Nephron progenitor cell (in vitro differentiated cells): ENCODE data around the gene DYNC2I2.
A peak's percentile ranks its signal among the peaks of the same experiment; 100 is the strongest.

ENCODE experiments used
- DNase-seq: peaks from one replicate; pipeline ENCODE4 v3.0.0; 2021
- H3K27ac Mint-ChIP-seq: 2 replicates; pipeline ENCODE4 v1.8.0; 2021; ENCODE audit warnings: mild to moderate bottlenecking, moderate library complexity, mixed read lengths
- H3K27me3 Mint-ChIP-seq: 2 replicates; pipeline ENCODE4 v1.8.0; 2021; ENCODE audit warnings: mild to moderate bottlenecking, low read depth, mixed read lengths; ENCODE audit not compliant: poor library complexity
- H3K36me3 Mint-ChIP-seq: 2 replicates; pipeline ENCODE4 v1.8.0; 2021; ENCODE audit warnings: low read depth, mixed read lengths
- H3K4me1 Mint-ChIP-seq: 2 replicates; pipeline ENCODE4 v1.8.0; 2021; ENCODE audit warnings: mixed read lengths
- H3K4me3 Mint-ChIP-seq: 2 replicates; pipeline ENCODE4 v1.8.0; 2021; ENCODE audit warnings: mild to moderate bottlenecking, moderate library complexity, mixed read lengths
- H3K9me3 Mint-ChIP-seq: 2 replicates; pipeline ENCODE4 v1.8.0; 2021; ENCODE audit warnings: mild to moderate bottlenecking, moderate library complexity, mixed read lengths
- CTCF ChIP-seq: fragments of 200-600 bp; sonication (generic); IDR thresholded peaks from 2 replicates; pipeline ENCODE4 v1.5.0; 2021; ENCODE audit warnings: antibody characterized with exemption

The DYNC2I2 gene

GRCh38 chr9:128611600-128612394 lies 44.9 kb downstream of the DYNC2I2 start:
- Mint-ChIP-seq H3K36me3 (peaks cover 59% of the 10 kb centered on the region), H3K27ac (no peak overlapping the region), H3K4me3 (no peak overlapping the region), H3K4me1 (no peaks in the 10 kb centered on the region), H3K27me3 (no peaks in the 10 kb centered on the region), H3K9me3 (no peaks in the 10 kb centered on the region)
- no peak for TF ChIP-seq CTCF
- no peak for DNase-seq

- TF ChIP-seq CTCF = no peak
- Mint-ChIP-seq H3K27ac (no peak overlapping the region), H3K36me3 (peaks cover 57% of the 10 kb centered on the region), H3K27me3 (no peaks in the 10 kb centered on the region), H3K4me3 (no peak overlapping the region), H3K9me3 (no peaks in the 10 kb centered on the region), H3K4me1 (no peaks in the 10 kb centered on the region)
- no peak for DNase-seq
Observed at GRCh38 chr9:128610897-128611296, 45.8 kb downstream of the DYNC2I2 start.

GRCh38 chr9:128607642-128608350 lies 48.9 kb downstream of the DYNC2I2 start:
- Mint-ChIP-seq H3K9me3 (no peaks in the 10 kb centered on the region), H3K27me3 (peaks cover 2% of the 10 kb centered on the region), H3K36me3 (peaks cover 60% of the 10 kb centered on the region), H3K27ac (no peak overlapping the region), H3K4me3 (no peak overlapping the region), H3K4me1 (no peaks in the 10 kb centered on the region)
- DNase-seq = no peak
- TF ChIP-seq CTCF = no peak

- peaks cover 2% of the 10 kb centered on the region for H3K27me3 Mint-ChIP-seq
- peaks cover 10% of the 10 kb centered on the region for H3K4me1 Mint-ChIP-seq
- peaks cover 65% of the 10 kb centered on the region for H3K36me3 Mint-ChIP-seq
- DNase-seq = no peak
- no peaks in the 10 kb centered on the region for H3K9me3 Mint-ChIP-seq
- H3K27ac Mint-ChIP-seq = peak overlapping the region; percentile 38
- no peak overlapping the region for H3K4me3 Mint-ChIP-seq
- TF ChIP-seq CTCF = no peak
Observed at GRCh38 chr9:128603697-128604096, 53.0 kb downstream of the DYNC2I2 start.

- Mint-ChIP-seq H3K27me3 (peaks cover 2% of the 10 kb centered on the region), H3K9me3 (no peaks in the 10 kb centered on the region), H3K27ac (no peak overlapping the region), H3K4me3 (no peak overlapping the region), H3K36me3 (peaks cover 77% of the 10 kb centered on the region), H3K4me1 (peaks cover 10% of the 10 kb centered on the region)
- DNase-seq = no peak
- TF ChIP-seq CTCF = no peak
Observed at GRCh38 chr9:128600099-128600498, 56.5 kb downstream of the DYNC2I2 start.
